HCT116 (cell line): ENCODE data around the gene C19orf85. TPM values are rescaled to one million over a fixed set of nuclear protein-coding genes. Genes with fewer than 3 reads are reported as not detected.

Experiments used
- ATAC-seq: fragments of 200-7000 bp; cut with Tn5 transposase; 2 replicates; pipeline ENCODE4 v1.9.1; 2020; ENCODE audit warnings: mild to moderate bottlenecking, moderate library complexity
- BruUV-seq: library from RNA; stranded (reverse); fragments of 400-500 nt; replicated peaks from 2 replicates; lab custom pipeline; 2021; lab: Mats Ljungman, UMichigan
- CTCF ChIA-PET: fragments of 300-600 bp; sonication (Branson Sonifier 250); formaldehyde crosslinking; loops from one replicate; lab custom pipeline; 2021; ENCODE audit warnings: antibody characterized with exemption; lab: Charles Lee
- POLR2A ChIA-PET: fragments of 300-600, 350-600 bp; sonication (Branson Sonifier 250); formaldehyde crosslinking; loops from one replicate; lab custom pipeline; 2021; ENCODE audit warnings: antibody characterized with exemption; lab: Charles Lee
- RAD21 ChIA-PET, 2 experiments: fragments of 300-600 bp; sonication (Branson Sonifier 250); formaldehyde crosslinking; loops; one replicate each; lab custom pipeline; 2023; ENCODE audit warnings: low total read pairs in 2 of 2; ENCODE audit not compliant: uncharacterized antibody in 2 of 2, unreplicated experiment in 2 of 2, low non-redundant PET in 1 of 2; lab: Charles Lee
- DNase-seq: peaks from one replicate; pipeline ENCODE4 v3.0.0-alpha.2; 2010; ENCODE audit warnings: low read depth, low spot score
- H2AFZ ChIP-seq: fragments of 200-600 bp; shearing (Covaris generic), sonication (generic); 2 replicates; pipeline ENCODE4 v1.6.1; 2017; ENCODE audit warnings: low read depth, mixed run types, mixed read lengths, antibody characterized with exemption, low read length; ENCODE audit not compliant: poor library complexity, severe bottlenecking
- H3K27ac ChIP-seq: 2 replicates; pipeline ENCODE4 v1.5.1; 2012; ENCODE audit warnings: low read depth, low read length
- H3K27me3 ChIP-seq: fragments of 200-600 bp; sonication (generic); 2 replicates; pipeline ENCODE4 v1.6.1; 2016; ENCODE audit warnings: mixed run types, low read length, mixed read lengths; ENCODE audit not compliant: insufficient read depth
- H3K36me3 ChIP-seq, 2 experiments: fragments of 200-500 bp in 1 of 2; fragments of 200-600 bp in 1 of 2; sonication (Bioruptor generic) in 1 of 2; sonication (generic) in 1 of 2; 2 replicates each; pipeline versions ENCODE4 v1.5.1 to v1.6.1; 2014 to 2016; ENCODE audit warnings: low read length in 2 of 2, inconsistent platforms in 1 of 2, mixed read lengths in 1 of 2, mixed run types in 1 of 2; ENCODE audit not compliant: insufficient read depth in 2 of 2, control insufficient read depth in 1 of 2
- H3K4me1 ChIP-seq, 2 experiments: fragments of 200-600 bp in 1 of 2; sonication (generic) in 1 of 2; 2 replicates each; pipeline versions ENCODE4 v1.5.1 to v1.6.1; 2012 to 2017; ENCODE audit warnings: low read length in 2 of 2, inconsistent platforms in 1 of 2, mild to moderate bottlenecking in 1 of 2, mixed read lengths in 1 of 2, mixed run types in 1 of 2, moderate library complexity in 1 of 2; ENCODE audit not compliant: insufficient read depth in 2 of 2, control insufficient read depth in 1 of 2
- H3K4me2 ChIP-seq: fragments of 200-600 bp; sonication (generic); 2 replicates; pipeline ENCODE4 v1.6.1; 2017; ENCODE audit warnings: mixed run types, low read length, mixed read lengths
- H3K4me3 ChIP-seq, 2 experiments: fragments of 200-600 bp in 1 of 2; sonication (generic) in 1 of 2; replicated peaks in 1 of 2; 2 replicates each; pipeline ENCODE4 v1.5.1; 2011 to 2016; ENCODE audit warnings: low read length in 2 of 2, control low read depth in 1 of 2, low read depth in 1 of 2, mild to moderate bottlenecking in 1 of 2, mixed read lengths in 1 of 2, mixed run types in 1 of 2
- H3K79me2 ChIP-seq: fragments of 200-600 bp; sonication (generic); 2 replicates; pipeline ENCODE4 v1.6.1; 2017; ENCODE audit warnings: mild to moderate bottlenecking, mixed run types, low read length, moderate library complexity, mixed read lengths; ENCODE audit not compliant: insufficient read depth
- H3K9ac ChIP-seq: fragments of 200-600 bp; sonication (generic); 2 replicates; pipeline ENCODE4 v1.6.1; 2016; ENCODE audit warnings: low read length, mixed read lengths
- H3K9me2 ChIP-seq: fragments of 200-600 bp; sonication (generic), shearing (Covaris generic); 2 replicates; pipeline ENCODE4 v1.6.1; 2017; ENCODE audit warnings: mixed run types, mild to moderate bottlenecking, moderate library complexity; ENCODE audit not compliant: insufficient read depth
- H3K9me3 ChIP-seq, 2 experiments: fragments of 200-500 bp in 1 of 2; fragments of 200-600 bp in 1 of 2; sonication (Bioruptor generic) in 1 of 2; sonication (generic) in 1 of 2; 2 replicates each; pipeline ENCODE4 v1.6.1; 2014 to 2017; ENCODE audit warnings: low read length in 2 of 2, mixed read lengths in 2 of 2, inconsistent platforms in 1 of 2, low read depth in 1 of 2, mild to moderate bottlenecking in 1 of 2, mixed run types in 1 of 2, moderate library complexity in 1 of 2; ENCODE audit not compliant: control insufficient read depth in 1 of 2, insufficient read depth in 1 of 2
- H4K20me1 ChIP-seq: fragments of 200-600 bp; sonication (generic), shearing (Covaris generic); 2 replicates; pipeline ENCODE4 v1.6.1; 2017; ENCODE audit warnings: mixed run types, mild to moderate bottlenecking, moderate library complexity; ENCODE audit not compliant: insufficient read depth
- CBX3 ChIP-seq: IDR thresholded peaks from 2 replicates; pipeline ENCODE4 v1.6.1; 2012; ENCODE audit warnings: low read depth
- CEBPB ChIP-seq: IDR thresholded peaks from 2 replicates; pipeline ENCODE4 v1.6.1; 2012; ENCODE audit warnings: low read depth
- CTCF ChIP-seq, 3 experiments: fragments of 200-600 bp in 1 of 3; sonication (generic) in 1 of 3; IDR thresholded peaks in 2 of 3; conservative IDR thresholded peaks in 1 of 3; 2 replicates each; pipeline ENCODE4 v1.5.1; 2012 to 2017; ENCODE audit warnings: low read depth in 2 of 3, low read length in 2 of 3, antibody characterized with exemption in 1 of 3, borderline replicate concordance in 1 of 3, control low read depth in 1 of 3, mild to moderate bottlenecking in 1 of 3, mixed read lengths in 1 of 3, mixed run types in 1 of 3, moderate library complexity in 1 of 3; ENCODE audit not compliant: insufficient read depth in 1 of 3
- EGR1 ChIP-seq: IDR thresholded peaks from 2 replicates; pipeline ENCODE4 v1.6.1; 2012; ENCODE audit warnings: low read depth
- ELF1 ChIP-seq: IDR thresholded peaks from 2 replicates; pipeline ENCODE4 v1.6.1; 2012; ENCODE audit warnings: low read depth, borderline replicate concordance
- EZH2phosphoT487 ChIP-seq: fragments of 200-600 bp; IDR thresholded peaks from 2 replicates; pipeline ENCODE4 v1.6.1; 2018; ENCODE audit warnings: antibody characterized with exemption, borderline replicate concordance
- FOSL1 ChIP-seq: IDR thresholded peaks from 2 replicates; pipeline ENCODE4 v1.6.1; 2012; ENCODE audit warnings: low read depth
- JUND ChIP-seq: IDR thresholded peaks from 2 replicates; pipeline ENCODE4 v1.6.1; 2012
- POLR2A ChIP-seq: IDR thresholded peaks from 2 replicates; pipeline ENCODE4 v1.7.0; 2011; ENCODE audit warnings: borderline replicate concordance; ENCODE audit not compliant: insufficient read depth, insufficient read length; ENCODE audit errors: extremely low read depth
- POLR2AphosphoS5 ChIP-seq: IDR thresholded peaks from 2 replicates; pipeline ENCODE4 v1.6.1; 2011; ENCODE audit warnings: mild to moderate bottlenecking, low read depth, low read length, moderate library complexity
- SP1 ChIP-seq: IDR thresholded peaks from 2 replicates; pipeline ENCODE4 v1.6.1; 2012; ENCODE audit warnings: low read depth
- YY1 ChIP-seq: IDR thresholded peaks from 2 replicates; pipeline ENCODE4 v1.6.1; 2011; ENCODE audit warnings: low read length, low read depth, moderate library complexity, mild to moderate bottlenecking; ENCODE audit not compliant: insufficient replicate concordance; ENCODE audit errors: extremely low read depth
- ZFX ChIP-seq: fragments of 450-650 bp; IDR thresholded peaks from 2 replicates; pipeline ENCODE4 v1.6.1; 2017
- ZNF274 ChIP-seq: fragments of 200-500 bp; sonication (Bioruptor generic); IDR thresholded peaks from 2 replicates; pipeline ENCODE4 v1.6.1; 2014; ENCODE audit warnings: mild to moderate bottlenecking, low read depth, low read length, inconsistent platforms
- intact Hi-C: fragments of 100-400 bp; cut with micrococcal nuclease; formaldehyde crosslinking; loops from 2 replicates; pipeline ENCODE4 v1.10.0; 2022
- total RNA-seq: library from RNA; stranded (reverse); gene quantifications from one replicate; pipeline ENCODE4 v1.2.1, GENCODE V29; 2021; ENCODE audit not compliant: unreplicated experiment
- TF ChIP-seq, protein P1 (sequence below): IDR thresholded peaks from 2 replicates; pipeline ENCODE4 v1.6.1; 2012
- TF ChIP-seq, protein P2 (sequence below): IDR thresholded peaks from 2 replicates; pipeline ENCODE4 v1.6.1; 2012; ENCODE audit warnings: low read depth

The C19orf85 gene
- total RNA-seq, 1 experiment from 2014 or later: 0.34 TPM

- POLR2A ChIA-PET: no interaction called here
- no peaks in the 10 kb centered on the region for H3K79me2 ChIP-seq
- peaks cover 0 to 10% of the 10 kb centered on the region in 2 experiments; a peak in 2 of 4 replicates for H3K4me1 ChIP-seq
- RAD21 ChIA-PET: no interaction called here
- no peaks in the 10 kb centered on the region for H3K9me2 ChIP-seq
- DNase-seq: no peak
- H4K20me1 ChIP-seq: no peaks in the 10 kb centered on the region
- H3K27me3 ChIP-seq: peaks cover 19% of the 10 kb centered on the region; the same call in 1 of the 2 replicates
- H3K4me2 ChIP-seq: no peak overlapping the region
- no peaks in the 10 kb centered on the region for H3K9me3 ChIP-seq
- H3K36me3 ChIP-seq: no peaks in the 10 kb centered on the region
- intact Hi-C loops: loop anchor here (10.0 kb wide), 1 partner anchor 229 kb away; no protein-coding TSS in a partner anchor
- no peak overlapping the region for H2AFZ ChIP-seq
- H3K27ac ChIP-seq: no peak overlapping the region
- TF ChIP-seq ELF1: no peak
- no peak for TF ChIP-seq FOSL1
- TF ChIP-seq POLR2AphosphoS5: no peak
- TF ChIP-seq EZH2phosphoT487: no peak
- no peak for TF ChIP-seq CTCF (IDR thresholded peaks at IDR 0.05 in 2 of 3, conservative IDR thresholded peaks at IDR 0.05 in 1 of 3; ENCODE audit: borderline replicate concordance in 1 of 3, insufficient read depth in 1 of 3, low read depth in 2 of 3, low read length in 2 of 3)
- no peak for TF ChIP-seq EGR1
- no peak for TF ChIP-seq ZNF274
- no peak for TF ChIP-seq CBX3
- no peak for TF ChIP-seq JUND
- TF ChIP-seq SP1: no peak
- TF ChIP-seq, protein P1, sequence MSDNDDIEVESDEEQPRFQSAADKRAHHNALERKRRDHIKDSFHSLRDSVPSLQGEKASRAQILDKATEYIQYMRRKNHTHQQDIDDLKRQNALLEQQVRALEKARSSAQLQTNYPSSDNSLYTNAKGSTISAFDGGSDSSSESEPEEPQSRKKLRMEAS: no peak
- TF ChIP-seq YY1: no peak
- no peak for TF ChIP-seq CEBPB
- no peak for TF ChIP-seq POLR2A
- no peak for TF ChIP-seq ZFX
- TF ChIP-seq, protein P2, sequence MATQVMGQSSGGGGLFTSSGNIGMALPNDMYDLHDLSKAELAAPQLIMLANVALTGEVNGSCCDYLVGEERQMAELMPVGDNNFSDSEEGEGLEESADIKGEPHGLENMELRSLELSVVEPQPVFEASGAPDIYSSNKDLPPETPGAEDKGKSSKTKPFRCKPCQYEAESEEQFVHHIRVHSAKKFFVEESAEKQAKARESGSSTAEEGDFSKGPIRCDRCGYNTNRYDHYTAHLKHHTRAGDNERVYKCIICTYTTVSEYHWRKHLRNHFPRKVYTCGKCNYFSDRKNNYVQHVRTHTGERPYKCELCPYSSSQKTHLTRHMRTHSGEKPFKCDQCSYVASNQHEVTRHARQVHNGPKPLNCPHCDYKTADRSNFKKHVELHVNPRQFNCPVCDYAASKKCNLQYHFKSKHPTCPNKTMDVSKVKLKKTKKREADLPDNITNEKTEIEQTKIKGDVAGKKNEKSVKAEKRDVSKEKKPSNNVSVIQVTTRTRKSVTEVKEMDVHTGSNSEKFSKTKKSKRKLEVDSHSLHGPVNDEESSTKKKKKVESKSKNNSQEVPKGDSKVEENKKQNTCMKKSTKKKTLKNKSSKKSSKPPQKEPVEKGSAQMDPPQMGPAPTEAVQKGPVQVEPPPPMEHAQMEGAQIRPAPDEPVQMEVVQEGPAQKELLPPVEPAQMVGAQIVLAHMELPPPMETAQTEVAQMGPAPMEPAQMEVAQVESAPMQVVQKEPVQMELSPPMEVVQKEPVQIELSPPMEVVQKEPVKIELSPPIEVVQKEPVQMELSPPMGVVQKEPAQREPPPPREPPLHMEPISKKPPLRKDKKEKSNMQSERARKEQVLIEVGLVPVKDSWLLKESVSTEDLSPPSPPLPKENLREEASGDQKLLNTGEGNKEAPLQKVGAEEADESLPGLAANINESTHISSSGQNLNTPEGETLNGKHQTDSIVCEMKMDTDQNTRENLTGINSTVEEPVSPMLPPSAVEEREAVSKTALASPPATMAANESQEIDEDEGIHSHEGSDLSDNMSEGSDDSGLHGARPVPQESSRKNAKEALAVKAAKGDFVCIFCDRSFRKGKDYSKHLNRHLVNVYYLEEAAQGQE: no peak
- no TSS peak for BruUV-seq
- ATAC-seq: no peak
- no peak overlapping the region for H3K4me3 ChIP-seq
- H3K9ac ChIP-seq: no peak overlapping the region
- CTCF ChIA-PET: no interaction called here
Measured at GRCh38 chr19:55443824-55444480, 20.6 kb downstream of the C19orf85 start.
